Kidney tubule cell (primary cell): ENCODE results near the gene BATF.

ENCODE experiments used
- DNase-seq: peaks from one replicate; pipeline ENCODE4 v3.0.0-alpha.2; 2018; ENCODE audit warnings: low spot score

The BATF gene

DNA sequence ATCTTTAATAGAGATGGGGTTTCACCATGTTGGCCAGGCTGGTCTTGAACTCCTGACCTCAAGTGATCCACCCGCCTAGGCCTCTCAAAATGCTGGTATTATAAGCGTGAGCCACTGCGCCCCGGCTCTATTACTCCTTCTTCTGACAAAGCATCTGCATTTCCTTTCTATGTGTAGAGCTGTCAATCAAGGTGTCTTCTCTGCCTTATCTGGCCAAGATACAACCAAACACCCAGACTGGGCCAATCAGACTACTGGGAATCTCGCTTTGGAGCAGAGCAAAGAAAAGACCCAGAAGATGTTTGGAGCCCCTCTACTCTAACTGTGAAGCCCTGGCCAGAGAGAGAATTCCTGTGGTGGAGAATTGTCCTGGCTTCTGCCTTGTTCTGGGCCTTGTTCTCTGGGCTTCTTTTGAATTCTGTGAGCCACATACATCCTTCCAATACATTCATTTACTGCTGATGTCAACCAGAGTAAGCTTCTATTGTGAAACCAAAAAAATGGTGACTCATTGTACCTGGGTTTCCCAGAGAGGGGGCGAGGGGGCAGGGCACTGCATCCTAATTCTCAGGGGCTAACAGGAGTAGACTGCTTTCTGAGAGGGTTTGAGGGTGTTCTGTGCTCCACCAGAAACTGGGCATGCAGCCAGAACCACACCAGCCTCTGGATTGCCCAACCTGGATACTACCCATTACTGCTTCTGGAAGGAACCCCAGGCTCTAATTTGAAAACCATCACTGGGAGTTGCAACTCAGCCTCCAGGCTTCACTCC, 37.4 kb downstream of the BATF start:
- peak; percentile 68 for DNase-seq

DNA sequence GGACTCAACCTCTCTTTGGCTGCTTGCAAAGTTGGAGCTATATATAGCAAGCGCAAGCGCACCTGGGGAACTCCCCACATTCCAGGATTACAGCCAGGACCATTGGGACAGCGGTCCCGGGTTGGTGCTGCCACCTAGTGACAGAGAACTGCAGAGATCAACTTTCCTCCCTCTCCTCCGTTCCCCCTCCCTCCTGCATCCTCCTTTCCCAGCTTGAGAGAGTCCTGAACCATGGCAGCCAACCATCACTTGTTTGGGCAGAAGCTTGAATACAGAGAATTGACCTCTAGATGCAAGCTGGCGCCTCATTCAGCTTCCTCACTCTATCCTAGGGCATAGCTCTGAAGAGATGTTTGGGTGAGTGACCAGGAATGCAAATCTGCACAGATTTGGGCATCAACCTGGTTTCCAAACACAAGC, 38.8 kb downstream of the BATF start:
- DNase-seq = peak; percentile 91

DNA sequence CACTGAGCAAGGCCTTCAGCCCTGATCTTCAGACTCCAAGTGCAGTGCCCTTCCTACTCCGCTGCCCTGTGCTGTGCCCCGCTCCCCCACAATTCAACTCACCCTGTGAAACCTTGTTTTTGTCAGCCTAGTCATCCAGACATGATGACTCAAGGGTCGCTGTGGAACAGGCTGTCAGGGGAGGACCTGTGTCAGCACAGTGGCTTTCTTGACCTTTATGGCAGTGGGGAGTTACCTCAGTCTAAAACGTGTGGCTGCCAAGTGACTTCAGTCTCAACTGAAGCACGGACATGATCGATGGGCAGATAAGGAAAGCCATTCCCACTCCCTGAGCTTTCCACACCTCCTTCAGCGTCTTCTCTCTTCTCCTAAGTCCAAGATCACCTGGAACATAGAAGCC, 39.8 kb downstream of the BATF start:
- peak; percentile 69 for DNase-seq

DNA sequence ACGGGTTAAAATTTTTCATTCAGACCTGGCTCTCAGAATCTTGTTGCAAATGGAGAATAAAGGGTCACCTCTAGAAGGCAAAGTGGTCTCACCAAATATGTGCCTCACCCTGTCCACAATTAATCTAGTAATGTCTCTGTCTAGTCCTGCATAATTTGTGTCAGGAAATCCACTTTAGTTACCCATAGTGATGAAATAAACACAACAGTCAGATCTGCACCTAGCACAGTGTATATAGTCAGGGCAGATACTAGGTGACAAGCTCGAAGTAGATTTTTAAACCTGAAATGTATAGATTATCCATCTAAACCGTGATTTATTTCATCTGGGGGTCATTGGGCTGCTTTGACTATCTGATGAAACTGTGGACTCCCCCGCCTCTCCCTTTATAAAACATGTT, 40.2 kb downstream of the BATF start:
- DNase-seq = no peak

DNA sequence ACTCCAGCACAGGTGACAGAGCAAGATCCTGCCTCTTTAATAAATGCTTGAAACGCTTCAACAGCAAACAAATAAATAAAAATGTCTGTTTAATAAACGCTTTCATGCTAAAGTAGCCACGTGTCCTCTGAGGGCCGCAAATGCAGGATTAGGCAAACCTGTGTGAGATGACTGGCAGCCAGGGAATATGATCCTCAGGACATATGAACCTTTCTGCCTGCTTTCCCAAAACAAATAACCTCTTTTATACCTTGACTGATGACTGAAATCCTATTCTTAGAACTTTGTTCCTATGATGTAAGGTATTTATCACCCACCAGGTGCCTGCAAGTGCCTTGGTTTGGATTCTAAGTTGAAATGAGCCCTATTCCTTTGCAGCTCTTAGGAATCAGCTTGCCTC, 41.7 kb downstream of the BATF start:
- no peak for DNase-seq

DNA sequence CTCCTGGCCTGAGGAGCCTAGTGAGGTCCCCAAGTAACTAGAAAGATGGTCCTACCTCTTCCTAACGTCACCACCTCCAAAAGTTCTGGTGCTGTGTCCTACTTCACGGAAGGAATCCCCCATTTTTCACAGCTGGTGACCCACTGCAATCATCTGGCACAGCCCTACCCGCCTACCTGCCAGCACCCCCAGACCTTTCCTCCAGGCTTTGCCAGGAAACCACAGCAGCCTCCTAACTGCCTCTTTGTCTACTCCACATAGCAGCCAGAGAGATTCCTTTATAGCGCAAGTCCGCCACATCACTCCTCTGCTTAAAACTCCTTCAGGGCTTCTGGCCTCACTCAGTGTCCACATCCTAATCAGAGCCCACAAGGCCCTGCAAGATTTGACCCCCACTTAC, 42.8 kb downstream of the BATF start:
- no peak for DNase-seq

DNA sequence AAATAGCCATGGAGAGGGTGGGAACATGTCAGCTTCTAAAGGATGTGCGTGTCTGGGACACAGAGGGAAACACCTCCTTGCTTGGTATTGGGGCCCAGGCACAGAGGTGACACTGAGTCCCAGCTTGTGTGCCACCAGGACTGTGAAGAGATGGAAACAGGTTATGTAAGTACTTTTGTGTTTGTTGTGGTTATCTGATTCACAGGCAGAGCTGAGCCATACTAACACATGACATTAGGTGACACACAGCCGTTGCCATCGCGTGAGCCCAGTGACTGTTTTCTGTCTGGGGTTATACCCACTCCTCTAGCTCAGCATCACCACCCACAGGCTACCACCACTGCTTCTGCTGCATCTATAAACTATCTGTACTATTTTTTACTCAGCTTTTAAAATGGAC, 44.1 kb downstream of the BATF start:
- DNase-seq = peak; percentile 59

DNA sequence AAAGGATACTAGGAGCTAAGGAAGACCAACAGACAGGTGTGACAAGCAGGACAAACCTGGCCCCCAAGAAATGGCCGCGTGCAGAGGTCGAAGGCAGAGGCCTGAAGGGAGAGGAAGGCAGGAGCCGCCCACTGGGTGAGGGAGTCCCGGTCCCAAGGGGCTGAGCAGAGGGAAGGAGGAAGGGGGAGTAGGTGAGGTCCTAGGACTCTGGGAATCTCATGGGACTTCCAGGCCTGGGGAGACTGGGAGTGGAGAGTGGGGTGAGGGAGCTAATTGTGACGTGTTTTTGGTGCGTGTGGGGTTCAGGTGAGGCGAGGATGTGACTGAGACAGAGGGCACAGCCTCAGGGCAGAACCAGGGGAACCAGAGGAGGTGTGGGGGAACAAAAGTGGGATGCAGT, 44.5 kb downstream of the BATF start:
- DNase-seq = no peak

DNA sequence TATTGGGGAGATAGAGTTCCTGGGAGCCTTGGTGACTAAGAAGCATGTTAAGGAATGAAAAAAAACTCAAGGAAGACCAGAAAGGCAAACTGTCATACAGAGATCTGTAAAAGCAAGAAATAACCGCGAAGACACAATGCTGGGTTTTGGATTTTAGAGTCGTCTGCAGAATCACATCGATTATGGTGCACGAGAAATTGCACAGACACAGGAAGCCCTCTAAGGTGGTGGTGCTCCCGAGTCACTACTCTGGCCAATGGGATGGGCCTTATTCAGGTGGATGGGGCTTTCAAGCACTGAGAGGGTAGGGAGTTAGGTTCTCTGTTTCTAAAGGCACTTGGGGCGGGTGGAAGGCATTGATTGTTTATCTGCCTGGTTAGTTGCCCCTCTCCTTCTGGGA, 45.9 kb downstream of the BATF start:
- DNase-seq = no peak

DNA sequence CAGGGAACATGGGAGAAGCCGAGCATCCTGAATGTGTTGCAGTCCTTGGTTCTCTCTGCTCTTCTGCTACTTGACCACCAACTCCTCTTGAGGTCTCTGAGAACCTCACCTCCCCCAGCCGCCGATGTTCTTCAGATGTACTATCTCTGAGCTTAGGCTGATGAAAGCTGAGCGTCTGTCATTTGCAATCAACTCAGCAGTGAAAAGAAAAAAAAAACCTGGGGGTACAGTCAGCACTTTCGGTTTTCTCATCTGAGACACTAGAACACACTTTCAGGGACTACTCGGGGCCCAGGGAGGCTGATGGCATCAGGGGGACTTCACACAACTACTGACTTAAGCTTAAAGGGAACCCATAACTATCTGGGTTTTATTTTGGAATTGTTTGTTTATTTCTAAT, 46.5 kb downstream of the BATF start:
- no peak for DNase-seq

DNA sequence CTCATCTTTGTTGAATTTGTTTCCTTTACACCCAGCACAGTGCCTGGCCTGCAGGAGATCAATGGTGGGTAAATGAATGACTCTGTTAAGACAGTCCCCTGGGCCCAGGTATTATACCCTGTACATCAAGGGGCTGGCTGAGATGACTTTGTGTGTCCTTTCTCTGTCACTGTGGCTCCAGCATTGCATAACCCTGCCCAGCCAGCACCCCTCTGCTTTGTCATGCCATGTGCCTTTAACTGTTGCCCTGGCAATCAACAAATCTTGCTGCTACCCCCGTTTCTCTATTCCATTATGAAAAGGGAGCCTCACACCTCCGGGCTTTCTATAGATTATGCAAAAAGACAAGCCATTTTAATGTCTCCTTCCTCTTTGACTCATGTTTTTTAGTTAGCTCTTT, 48.5 kb downstream of the BATF start:
- no peak for DNase-seq

DNA sequence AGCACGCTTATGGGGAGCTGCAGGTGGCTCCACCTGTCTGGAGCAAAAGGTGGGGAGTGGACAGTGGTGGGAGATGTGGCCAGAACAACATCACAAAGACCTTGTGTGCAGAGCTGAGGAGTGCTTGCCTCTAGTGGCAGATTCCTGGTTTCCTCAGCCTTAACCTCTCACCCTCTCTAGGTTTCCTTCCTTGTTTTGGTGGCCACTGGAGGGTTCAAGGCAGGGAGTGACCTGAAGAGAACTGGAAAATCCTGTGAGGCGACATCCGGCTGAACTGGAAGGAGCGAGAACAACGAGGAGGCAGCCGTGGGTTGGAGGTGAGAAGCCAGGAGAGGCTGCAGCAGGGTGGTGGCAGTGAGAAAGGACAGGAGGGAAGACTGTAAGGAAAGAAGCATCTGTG, 49.8 kb downstream of the BATF start:
- no peak for DNase-seq

DNA sequence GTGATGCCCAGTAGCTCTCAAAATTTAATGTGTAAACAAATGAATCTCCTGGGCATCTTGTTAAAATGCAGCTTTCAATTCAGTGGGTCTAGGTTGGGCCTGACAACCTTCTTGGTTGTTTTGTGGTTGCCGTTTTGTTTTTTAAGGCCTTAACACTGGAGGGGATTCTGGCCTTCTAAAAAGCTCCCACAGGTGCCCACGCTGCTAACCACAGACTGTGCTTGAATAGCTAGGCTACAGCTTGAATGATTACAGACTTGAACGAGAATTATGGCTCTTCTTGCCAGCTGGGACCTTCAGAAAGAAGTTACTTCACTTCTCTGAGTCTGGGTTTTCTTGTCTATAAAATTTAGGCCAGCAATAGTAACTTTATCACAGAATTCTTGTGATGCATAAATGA, 54.8 kb downstream of the BATF start:
- DNase-seq = no peak

DNA sequence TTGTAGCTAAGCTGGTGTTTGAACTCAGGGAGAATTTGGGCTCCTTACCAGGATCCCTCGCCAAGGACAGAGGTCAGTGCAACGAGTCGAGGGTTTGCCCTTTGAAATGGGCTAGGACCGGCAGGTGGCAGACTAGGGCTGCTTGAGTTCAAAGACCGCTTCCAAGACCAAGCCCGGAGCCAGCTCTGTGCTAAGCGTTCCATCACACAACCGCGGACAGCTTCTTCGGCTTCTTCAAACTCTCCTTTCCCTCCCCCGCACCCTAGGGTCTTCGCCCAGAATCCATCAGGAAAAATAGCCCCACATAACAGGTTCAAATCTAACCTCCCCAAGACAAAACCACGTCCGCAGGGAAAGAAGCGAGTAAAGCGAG, 55.4 kb downstream of the BATF start:
- DNase-seq = peak; percentile 85

DNA sequence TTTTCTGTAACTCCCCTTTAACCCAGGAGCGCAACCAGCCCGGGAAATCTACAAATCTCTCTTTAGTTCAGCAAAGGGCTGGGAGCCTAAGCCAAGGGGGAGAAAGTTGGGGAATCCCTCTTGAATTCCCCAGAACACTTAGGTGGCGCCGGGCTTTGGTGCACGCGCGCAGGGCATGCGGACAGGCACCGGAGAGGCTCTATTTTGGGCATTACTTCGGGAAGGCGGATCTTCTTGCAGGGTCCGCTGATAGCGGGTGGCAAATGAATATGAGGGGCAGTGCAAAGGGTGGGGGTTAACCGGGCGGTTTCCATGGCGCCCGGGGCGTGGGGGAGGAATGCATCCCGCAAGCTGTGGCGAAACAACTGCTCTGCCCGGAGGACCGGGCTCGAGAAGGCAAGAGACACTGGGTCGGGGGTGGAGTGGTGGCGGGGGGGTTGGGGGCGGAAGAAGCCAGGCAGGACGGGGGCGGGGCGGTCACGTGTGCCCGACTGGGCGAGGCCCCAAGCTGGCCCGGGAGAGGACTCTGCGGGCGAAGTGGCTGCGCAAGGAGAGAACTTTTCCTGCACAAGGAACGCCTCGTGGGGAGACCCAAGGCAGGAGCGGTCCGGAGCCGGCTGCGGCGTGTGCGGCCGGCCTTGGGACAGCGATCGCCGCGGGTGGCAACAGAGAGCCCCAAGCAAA, 56.0 kb downstream of the BATF start, which contains the start of gene FLVCR2:
Gene FLVCR2, plus strand, starts transcription at position 519 of the 684 bp plus-strand sequence. CDS start 353 bp downstream, outside the sequence.
- peak; percentile 65 for DNase-seq

DNA sequence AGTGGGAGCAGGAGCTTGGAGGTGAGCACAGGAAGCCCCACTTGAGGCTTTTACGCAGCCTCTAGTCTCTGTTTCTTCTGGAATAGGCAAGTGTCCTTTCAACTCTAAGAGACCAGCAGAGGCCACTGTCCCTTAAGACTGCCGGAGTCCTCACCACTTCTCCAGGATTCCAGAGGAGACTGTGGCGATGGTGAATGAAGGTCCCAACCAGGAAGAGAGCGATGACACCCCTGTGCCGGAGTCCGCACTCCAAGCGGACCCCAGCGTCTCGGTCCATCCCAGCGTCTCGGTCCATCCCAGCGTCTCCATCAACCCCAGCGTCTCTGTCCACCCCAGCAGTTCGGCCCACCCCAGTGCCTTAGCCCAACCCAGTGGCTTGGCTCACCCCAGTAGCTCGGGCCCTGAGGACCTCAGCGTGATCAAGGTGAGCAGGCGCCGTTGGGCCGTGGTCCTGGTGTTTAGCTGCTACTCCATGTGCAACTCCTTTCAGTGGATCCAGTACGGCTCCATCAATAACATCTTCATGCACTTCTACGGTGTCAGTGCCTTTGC, 56.6 kb downstream of the BATF start:
- peak; percentile 54 for DNase-seq

DNA sequence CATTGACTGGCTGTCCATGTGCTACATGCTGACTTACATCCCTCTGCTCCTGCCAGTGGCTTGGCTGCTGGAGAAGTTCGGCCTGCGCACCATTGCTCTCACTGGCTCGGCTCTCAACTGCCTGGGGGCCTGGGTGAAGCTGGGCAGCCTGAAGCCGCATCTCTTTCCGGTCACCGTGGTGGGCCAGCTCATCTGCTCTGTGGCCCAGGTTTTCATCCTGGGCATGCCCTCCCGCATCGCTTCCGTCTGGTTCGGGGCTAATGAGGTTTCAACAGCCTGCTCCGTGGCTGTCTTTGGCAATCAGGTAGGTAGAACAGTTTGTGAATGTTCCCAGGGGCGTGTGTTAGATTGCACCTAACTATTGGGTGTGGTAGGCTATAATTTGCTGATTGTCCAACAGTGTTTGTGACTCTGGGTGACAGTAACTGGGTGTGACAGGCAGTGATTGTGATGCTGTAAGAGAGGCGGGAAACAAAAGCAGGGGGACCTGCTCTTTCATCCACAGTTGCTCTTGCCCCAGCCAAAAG, 57.1 kb downstream of the BATF start:
- peak; percentile 31 for DNase-seq

DNA sequence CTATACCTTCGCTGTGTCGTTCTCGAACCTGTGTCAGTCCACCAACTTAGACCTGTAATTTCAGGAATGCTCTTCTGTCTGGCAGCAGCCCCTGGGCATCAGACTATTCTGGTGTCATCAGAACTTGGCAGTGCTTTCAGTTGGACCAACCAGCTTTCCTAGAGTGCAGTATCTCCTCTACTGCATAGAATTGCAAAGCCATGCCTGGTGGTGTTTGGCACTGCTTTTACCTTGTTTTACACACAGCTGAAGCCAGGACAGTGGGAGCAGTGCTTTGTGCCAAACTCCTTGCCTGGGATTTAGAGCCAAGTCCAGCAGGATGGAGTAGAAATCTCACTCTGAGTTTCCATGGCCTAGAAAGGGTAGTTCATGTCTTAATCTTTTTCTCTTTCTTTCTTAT, 57.6 kb downstream of the BATF start:
- no peak for DNase-seq

DNA sequence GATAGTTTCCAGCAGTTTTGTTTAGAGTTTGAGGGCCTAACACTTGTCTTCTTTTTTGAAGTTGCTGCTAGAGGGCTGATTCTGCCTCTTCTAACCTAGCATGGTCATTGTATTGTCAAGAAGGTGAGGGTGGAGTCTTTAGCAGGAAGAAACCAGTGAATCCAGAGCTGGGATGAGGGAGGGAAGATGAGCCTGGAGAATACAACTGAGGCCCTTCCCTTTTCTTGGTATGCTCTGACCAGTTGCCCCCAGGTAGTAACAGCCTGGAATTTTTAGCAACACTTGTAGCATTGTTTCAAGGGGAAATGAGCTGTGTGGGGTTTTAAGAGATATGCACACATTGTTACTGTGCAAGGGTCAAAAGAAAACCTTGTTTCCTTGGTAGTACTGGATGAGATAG, 65.1 kb downstream of the BATF start:
- no peak for DNase-seq

DNA sequence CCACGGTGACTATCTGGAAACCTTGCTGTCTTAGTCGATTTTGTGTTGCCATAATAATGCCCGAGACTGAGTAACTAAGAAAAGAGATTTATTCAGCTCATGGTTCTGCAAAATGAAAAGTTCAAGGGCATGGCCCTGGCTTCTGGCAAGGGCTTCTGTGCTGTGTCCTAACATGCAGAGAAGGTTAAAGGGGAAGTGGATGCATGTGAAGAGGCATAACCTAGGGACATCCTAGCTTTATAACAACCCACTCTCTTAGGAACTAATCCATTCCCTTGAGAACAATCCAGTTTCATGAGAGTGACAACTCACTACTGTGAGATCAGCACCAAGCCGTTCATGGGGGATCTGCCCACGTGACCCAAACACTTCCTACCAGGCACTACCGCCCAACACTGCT, 67.7 kb downstream of the BATF start:
- DNase-seq = no peak

DNA sequence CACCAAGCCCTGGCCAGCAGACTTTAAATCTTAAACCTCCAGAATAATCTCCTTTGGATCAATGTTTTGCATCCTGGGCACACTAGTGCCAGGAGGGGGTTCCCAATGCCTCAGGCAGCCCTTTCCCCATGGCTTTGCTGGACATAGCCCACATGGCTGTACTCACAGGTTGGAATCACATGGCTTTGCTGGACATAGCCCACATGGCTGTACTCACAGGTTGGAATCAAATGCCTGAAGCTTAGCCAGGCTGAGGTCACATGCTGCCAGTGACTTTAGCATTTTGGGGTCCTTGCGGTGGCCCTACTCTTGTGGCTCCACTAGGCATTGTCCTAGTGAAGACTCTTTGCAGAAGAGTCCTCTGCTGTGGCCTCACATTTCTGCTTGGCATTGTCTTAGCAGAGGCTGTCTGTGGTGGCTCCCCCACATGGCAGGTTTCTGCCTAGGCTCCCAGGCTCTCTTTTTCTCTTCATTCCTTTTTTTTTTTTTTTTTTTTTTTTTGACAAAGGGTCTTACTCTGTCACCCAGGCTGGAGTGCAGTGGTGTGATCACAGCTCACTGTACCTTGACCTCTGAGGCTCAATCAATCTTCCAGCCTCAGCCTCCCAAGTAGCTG, 69.2 kb downstream of the BATF start:
- no peak for DNase-seq

DNA sequence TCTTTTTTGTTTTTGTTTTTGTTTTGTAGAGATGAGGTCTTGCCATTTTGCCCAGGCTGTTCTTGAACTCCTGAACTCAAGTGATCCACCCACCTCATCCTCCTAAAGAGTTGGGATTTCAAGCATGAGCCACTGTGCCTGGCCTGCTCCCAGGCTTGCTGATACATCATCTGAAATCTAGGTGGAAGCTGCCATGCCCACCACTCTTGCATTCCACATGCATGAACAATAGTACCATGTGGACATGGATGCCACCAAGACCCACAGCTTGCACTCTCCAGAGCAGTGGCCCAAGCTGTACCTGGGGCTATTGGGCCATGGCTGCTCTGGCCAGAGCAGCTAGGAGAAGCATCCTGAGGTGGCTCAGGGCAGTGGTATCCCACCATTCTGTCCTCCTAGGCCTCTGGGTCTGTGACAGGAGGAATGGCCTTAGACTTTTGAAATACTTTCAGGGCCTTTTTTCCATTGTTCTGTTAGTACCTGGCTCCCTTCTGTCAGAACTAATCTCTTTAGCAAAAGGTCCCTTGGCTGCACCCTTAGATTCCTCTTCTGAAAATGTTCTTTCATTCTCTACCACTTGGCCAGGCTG, 69.8 kb downstream of the BATF start:
- DNase-seq = no peak
